GM19328 (cell line): ENCODE results near the gene TSEN54.

Source experiments
- ATAC-seq: cut with Tn5 transposase; IDR thresholded peaks from one replicate; pipeline ENCODE4 v1.9.1; 2021; ENCODE audit warnings: mild to moderate bottlenecking, moderate library complexity; ENCODE audit not compliant: unreplicated experiment

TSEN54 gene

DNA sequence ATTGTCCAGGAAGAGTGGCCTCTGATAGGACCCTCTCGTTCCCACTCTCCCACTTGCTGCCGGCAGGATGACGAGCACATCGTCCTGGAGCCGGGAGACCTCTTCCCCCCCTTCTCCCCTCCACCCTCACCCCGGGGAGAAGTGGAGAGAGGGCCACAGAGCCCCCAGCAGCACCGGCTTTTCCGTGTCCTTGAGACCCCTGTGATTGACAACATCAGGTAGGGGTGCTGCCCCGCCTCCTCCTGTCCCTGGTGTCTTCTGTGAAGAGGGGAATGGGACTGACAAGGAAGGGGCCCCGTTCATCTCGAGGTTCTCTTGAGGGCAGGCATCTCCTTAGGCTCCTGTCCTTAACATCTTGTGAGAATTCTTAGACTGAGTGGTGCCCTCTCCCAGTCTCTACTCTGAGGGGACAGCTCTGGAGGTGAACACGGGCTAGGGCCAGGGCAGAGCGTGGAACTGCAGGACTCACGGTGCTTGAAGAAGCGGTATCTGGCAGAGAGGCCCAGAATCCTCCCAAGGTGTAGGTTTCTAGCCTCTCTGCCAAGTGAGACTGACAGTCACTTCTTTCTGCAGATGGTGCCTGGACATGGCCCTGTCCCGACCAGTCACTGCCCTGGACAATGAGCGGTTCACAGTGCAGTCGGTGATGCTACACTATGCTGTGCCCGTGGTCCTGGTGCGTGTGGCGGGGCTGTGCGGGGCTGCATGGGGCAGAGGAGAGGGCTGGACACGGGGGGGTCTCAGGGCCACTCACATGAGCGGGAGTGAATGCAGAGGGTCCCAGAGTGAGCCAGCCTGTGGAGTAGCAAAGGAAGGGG lies 27.4 kb upstream of the TSEN54 start:
- no peak for ATAC-seq

DNA sequence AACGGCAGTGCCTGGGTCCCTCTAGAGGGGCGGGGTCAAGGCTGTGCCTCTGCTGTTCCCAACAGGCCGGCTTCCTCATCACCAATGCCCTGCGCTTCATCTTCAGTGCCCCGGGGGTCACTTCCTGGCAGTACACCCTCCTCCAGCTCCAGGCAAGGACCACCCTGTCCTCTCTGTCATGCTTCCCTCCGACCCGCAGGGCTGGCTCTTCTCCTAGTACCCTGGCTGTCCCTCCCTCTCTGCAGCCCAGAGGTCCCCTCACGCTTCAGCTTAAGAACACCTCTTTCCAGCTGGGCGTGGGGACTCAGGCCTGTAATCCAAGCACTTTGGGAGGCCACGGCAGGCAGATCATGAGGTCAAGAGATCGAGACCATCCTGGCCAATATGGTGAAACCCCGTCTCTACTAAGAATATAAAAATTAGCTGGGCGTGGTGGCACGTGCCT lies 26.8 kb upstream of the TSEN54 start:
- no peak for ATAC-seq

DNA sequence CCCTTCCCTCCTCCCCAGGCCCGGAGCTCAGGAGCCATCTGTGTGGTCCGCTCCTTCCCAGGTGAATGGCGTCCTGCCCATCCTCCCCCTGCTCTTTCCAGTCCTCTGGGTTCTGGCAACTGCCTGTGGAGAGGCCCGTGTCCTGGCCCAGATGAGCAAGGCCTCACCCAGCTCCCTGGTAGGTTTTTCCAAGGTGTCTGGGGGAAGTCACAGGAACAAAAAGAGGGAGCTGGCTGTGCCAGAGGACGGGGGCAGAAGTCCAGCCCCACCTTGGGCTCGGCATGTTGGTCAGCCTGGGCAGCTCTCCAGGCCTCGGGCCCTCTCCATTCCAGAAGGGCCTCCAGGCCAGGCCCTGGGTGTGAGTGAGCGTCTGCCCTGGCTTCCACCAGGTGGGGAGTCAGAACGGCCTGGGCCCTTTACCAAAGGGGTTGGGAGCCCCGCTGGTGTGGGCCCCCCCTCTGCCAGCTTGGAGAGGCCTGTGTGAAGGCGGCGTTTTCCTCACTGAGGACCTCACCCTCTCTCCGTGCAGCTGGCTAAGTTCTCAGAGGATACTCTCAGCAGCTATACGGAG lies 26.1 kb upstream of the TSEN54 start:
- no peak for ATAC-seq

DNA sequence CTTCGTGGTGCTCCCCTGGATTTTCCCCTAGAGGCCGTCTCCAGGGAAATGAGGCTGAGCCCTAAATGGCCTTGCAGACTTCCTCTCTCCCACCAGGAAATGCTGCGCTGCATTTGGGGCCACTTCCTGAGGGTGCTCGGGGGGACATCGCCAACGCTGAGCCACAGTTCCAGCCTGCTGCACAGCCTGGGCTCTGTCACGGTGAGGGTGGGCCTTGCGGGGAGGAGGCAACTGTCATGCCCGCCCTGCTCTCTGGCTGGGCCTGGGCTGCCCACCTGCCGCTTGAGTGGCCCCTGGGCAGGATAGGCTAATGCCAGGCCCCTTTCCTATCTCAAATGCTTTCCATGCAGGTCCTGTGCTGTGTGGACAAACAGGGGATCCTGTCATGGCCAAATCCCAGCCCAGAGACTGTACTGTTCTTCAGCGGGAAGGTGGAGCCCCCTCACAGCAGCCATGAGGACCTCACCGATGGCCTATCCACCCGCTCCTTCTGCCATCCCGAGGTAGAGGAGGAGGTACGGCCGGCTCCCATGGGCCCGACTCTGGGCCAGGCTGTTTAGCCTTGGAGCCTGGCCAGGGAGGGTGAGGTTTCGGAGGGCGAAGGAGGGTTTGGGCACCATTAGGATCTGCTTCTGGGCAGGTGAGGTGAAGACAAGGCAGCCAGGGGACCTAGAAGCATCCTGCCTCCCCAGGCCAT lies 25.2 kb upstream of the TSEN54 start:
- no peak for ATAC-seq

DNA sequence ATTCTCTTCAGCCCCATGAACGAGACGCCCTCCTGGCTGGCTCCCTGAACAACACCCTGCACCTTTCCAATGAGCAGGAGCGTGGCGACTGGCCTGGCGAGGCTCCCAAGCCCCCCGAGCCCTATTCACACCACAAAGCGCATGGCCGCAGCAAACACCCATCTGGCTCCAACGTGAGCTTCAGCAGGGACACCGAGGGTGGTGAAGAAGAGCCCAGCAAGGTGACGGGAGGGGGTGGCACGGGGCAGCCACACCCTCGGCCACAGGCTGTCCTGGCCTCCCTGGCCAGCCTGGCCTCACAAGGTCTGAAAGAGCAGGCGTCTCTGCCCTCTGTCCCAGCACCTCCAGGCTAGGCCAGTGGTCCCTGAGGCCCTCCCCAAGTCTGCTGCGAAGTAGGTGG lies 24.6 kb upstream of the TSEN54 start:
- ATAC-seq, result no peak

DNA sequence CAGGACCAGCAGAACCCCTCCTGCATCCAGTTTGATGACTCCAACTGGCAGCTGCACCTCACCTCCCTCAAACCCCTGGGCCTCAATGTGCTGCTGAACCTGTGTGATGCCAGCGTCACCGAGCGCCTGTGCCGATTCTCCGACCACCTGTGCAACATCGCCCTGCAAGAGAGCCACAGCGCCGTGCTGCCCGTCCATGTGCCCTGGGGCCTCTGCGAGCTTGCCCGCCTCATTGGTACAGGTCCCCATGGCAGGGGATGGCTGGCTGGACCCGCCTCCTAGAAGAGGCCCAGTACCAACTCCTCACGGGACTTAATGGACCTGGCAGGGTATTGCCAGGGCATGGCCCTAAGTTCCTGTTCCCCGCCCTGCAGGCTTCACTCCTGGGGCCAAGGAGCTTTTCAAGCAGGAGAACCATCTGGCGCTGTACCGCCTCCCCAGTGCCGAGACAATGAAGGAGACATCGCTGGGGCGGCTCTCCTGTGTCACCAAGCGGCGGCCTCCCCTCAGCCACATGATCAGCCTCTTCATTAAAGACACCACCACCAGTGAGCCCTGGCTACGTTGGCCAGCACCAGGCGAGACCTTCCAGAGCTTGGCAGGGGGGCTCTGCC lies 23.7 kb upstream of the TSEN54 start:
- no peak for ATAC-seq

DNA sequence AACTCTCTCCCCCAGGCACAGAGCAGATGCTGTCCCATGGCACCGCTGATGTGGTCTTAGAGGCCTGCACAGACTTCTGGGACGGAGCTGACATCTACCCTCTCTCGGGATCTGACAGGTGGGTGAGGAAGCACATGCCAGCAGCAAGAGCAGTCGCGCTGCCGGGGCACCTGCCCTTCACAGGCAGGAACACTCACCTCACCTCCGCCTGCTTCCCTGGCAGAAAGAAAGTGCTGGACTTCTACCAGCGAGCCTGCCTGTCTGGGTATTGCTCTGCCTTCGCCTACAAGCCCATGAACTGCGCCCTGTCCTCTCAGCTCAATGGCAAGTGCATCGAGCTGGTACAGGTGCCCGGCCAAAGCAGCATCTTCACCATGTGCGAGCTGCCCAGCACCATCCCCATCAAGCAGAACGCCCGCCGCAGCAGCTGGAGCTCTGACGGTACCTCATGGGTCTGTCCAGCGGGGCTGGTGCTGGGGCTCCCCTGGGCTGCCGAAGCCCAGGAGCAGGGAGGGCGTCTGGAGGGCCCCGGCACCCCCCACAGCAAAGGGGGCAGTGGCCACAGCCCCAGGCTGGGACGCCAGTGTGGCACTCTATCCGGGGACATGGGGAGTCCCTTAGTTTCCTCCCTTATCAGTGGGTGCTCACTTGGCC lies 22.7 kb upstream of the TSEN54 start:
- no peak for ATAC-seq

DNA sequence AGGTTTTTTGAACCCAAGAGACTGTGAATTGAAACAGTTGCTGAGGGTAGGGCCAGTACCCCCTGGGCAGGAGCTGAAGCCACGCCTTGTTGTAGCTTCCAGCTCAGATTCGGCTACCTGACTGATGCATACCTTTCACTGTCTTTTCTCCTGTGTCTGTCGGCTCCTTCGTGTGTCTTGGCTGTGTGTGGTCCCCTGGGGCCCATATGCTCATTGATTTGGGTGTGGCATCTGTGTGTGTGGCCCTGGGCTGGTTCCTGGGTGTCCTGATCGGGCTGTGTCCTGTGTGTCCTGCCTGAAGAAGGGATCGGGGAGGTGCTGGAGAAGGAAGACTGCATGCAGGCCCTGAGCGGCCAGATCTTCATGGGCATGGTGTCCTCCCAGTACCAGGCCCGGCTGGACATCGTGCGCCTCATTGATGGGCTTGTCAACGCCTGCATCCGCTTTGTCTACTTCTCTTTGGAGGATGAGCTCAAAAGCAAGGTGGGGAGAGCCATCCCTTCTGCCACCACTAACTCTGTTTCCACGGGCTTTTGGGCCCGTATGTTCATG lies 21.9 kb upstream of the TSEN54 start:
- no peak for ATAC-seq

DNA sequence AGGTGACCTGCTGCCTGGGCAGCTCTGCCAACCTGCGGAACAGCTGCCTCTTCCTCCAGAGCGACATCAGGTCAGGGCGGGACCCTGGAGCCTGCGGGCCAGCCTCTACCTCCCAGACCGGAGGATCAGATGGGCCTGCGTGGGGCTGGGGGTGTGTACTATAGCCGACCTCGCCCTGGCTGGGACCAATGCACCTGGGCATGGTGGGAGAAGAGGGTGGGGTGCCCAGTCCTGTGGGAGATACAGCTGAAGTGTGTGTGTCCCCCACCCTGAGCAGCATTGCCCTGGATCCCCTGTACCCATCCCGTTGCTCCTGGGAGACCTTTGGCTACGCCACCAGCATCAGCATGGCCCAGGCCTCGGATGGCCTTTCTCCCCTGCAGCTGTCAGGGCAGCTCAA lies 20.3 kb upstream of the TSEN54 start:
- no peak for ATAC-seq

DNA sequence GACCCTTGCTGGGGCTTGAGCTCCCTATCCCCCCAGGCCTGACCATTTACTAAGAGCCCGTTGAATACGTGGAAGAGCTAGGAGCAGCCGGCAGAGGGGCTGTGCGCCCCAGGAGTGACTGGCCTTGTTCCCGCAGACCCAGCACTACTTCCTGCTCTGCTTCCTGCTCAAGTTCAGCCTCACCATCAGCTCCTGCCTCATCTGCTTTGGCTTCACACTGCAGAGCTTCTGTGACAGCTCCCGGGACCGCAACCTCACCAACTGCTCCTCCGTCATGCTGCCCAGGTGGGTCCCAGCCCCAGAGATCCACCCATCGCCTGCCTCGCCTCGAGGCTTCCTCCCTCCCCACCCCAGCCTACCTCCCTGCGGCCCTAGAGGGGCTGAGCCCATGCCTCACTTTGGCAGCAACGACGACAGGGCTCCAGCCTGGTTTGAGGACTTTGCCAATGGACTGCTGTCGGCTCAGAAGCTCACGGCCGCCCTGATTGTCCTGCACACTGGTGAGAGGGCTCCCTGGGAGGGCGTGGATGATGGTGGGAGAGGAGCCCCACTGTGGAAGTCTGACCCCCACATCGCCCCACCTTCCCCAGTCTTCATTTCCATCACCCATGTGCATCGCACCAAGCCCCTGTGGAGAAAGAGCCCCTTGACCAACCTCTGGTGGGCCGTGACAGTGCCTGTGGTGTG lies 18.1 kb upstream of the TSEN54 start:
- no peak for ATAC-seq

DNA sequence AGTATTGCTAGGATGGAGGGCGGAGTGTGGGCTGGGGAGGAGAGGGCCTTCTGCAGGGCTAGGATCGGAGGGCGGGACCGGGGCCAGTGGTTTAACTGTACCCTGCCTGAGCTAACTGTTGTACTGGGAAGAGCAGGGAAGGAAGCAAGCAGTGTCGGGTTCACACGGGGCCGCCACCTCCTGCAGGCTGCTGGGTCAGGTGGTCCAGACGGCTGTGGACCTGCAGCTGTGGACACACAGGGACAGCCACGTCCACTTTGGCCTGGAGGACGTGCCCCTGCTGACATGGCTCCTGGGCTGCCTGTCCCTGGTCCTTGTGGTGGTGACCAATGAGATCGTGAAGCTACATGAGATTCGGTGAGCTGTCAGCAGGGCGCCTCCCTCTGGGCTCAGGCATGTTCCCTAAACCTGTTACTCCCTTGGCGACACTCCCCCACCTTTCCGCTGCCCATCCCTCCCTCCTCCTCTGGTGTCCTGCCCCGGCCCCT lies 17.6 kb upstream of the TSEN54 start:
- ATAC-seq, result no peak

DNA sequence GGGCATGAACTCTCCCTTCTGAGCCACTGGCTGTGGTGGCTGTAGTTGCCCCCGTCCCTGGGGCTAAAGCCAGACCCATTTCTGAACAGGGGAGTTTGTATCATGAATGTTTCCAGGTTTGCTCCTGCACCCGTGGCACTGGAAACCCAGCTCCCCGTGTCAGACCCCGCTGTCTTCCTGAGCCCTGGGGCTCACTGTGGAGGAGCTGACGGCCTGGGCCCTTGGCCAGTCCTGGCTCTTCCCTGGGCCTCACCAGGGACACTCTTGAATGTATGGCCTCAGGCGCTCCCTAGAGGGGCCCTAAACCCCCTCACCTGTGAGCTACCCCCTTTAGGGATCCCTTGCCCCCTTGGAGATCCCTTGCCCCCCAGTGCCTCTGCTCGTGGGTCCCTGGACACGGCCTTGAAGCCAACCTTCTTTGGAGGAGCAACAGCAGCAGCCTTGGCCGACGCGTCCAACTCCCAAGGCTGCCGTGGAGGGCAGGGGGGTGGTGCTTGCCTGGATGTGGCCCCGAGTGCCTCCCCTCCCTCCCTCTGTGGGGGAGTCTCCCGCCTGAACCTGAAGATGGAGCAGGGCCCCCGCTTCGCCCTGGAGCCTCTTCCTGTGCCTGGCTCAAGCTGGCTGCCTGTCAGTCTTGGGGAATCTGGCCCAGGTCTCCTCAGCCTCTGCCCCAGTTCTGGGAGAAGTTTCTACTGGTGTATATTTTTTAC lies 16.9 kb upstream of the TSEN54 start:
- no peak for ATAC-seq

DNA sequence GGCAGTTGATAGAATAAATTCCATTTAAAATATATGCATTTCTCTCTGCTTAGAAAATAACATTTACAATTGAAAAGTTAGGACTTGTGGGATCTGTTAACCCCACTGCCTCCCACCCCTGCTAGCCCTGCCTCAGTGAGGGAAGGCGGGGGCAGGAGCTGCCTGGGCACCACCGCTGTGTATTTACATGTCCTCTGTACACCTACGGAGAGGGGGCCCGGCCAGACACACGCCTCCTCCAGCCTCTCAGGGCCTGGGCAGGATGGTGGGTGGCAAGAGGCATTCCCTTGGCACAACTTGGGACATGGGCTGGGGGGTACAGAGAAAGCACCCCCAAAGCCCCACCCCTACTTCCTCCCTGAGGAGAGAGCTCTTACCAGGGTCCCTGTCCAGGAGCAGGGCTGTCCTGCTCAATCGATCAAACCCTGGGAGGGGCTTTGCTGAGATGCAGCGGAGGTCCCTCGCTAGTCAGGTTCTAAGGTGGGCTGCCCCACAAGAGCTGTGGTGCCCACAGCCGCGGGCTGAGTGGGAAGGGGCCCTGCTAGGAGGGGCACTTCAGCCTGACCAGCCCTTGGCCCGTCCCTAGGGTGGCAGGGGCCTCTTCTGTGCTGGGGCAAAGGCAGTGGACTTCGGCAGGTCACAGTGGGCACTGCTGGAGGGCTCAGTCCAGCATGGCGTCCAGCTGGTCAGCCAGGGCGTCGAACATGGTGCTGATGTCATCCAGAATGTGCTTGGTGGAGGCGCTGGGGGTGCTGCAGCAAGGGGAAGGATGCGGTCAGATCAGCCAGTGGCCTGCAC lies 15.7 kb upstream of the TSEN54 start:
- no peak for ATAC-seq

DNA sequence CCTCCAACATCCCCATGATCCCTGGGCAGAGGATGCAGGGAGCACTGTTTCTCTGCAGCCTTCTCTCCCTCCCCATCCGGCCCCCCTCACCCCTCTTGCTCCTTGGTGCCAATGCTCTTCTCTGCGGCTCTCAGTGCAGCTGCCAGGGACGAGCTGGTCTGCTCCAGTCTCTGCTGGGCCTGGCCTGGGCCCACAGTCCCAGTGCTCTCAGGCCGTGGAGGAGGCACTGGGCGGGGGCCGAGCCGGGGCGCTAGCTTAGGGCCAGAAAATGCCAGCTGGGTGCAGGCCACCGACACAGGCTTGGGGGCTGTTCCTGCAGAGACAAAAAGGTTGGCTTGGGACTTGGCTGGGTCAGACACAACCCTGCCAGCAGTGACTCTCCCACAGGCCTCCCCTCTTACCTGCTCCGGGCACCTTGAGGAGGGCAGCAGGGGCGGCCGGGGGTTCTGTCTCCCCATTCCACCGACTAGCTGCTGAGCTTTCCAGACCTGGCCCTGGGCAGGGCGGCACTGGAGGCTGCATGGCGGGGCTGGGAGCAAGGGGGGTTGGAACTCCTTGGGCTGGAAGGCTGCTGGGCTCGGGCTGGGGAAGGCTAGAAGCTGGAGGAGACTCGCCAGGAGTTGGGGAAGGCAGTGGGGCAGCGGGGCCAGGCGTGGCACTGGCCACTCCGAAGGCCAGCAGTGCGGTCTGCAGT lies 14.8 kb upstream of the TSEN54 start:
- ATAC-seq, result no peak

DNA sequence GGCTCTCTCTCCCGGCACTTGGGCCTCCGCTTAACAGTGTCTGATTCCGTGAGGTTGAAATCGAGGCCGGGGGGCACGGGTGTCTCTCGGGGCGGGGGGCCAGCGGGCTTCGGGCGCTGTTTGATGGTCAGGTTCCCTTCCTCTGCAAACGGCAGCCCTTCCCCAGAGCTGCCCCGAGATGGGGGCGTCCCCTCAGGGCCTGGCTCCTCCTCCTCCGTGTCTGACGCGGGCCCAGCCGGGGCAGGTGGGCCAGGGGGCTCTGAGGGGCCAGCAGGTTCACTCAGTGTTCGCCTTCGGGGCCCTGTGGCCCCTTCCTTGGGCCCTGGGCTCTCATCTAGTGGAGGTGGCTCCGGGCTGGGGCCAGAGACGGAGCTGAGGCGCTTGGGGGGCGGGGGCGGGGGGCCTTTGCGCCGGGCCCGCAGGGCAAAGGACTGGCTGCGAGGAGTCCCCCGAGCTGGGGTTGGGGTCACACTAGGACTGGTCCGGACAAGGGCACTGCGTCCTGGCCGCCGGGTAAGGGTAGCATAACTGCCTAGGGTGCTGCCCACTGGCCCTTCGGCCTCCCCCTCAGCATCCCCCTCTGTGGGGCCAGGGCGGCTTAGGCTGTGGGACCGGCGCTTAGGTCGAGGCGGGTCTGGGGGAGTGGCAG lies 14.1 kb upstream of the TSEN54 start:
- no peak for ATAC-seq

DNA sequence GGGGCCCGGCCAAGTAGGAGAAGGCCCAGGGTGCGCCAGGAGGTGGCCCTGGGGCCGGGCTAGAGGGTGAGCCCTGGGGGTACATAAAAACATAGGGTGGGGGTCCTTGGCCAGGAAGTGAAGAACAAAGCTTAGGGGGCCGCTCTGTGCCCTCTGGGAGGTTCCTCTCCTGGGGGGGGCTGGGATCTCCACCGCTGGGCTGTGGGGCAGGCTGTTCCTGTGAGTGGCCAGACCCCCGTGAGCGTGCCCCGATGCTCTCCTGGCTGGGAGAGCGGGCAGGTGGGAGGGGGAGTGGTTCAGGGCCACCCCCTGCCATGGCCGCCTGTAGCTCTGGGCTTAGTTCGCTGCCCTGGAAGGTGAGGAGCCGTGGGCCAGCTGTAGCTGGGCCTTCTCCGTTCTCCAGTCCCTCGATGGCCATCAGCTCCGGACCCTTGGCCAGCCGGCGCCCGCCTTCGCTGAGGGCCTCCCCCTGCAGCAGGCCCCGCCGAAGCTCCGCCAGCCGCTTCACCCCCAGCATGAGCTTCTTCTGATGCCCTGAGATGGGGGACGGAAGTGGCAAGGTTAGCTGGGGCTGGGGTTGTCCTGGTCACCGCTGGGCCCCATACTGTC lies 13.5 kb upstream of the TSEN54 start:
- no peak for ATAC-seq

DNA sequence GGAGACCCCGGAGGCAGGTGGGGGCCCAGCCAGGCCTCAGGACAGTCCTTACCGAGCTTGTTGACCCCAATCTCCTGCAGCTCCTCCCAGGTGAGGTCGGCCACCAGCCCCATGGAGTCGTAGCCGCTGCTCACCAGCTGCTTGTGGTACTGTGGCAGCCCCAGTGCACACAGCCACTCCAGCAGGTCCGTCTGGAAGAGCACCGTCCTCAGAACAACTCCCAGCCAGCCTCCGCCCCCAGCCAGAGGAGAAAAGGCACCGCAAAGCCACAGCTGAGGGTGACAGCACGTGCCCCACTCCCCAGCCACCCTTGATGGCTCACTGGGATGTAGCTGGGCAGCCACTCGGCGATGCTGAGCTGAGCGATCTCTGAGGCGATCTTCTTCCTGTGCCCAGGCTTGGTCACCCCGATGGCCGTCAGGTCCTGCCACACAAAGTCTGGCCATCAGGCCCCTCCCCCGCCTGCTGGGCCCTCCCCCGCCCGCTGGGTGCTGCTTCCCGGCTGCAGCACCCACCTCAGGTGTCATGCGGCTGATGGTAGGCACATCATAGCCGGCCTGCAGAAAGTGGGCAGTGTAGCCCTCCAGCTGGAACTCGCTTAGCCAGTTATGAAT lies 12.9 kb upstream of the TSEN54 start:
- no peak for ATAC-seq
